D721Med (cell line): ENCODE results near the gene C16orf54.
"Not testable (repeated sequence)": the region's sequence is repeated elsewhere in the genome, so short reads cannot be mapped to it uniquely, and the experiment has no call there.

ENCODE experiments used
- DNase-seq: peaks from one replicate; pipeline ENCODE4 v3.0.0; 2011; ENCODE audit warnings: low spot score; ENCODE audit not compliant: insufficient read length
- FAIRE-seq: peaks from 2 replicates; lab custom pipeline; 2011; peaks lifted over from hg19 to GRCh38; lab: Jason Lieb, UNC
- CTCF ChIP-seq: IDR thresholded peaks from 2 replicates; pipeline ENCODE4 v1.5.1; 2012; ENCODE audit warnings: mild to moderate bottlenecking, control low read depth; ENCODE audit not compliant: insufficient read depth; ENCODE audit errors: missing control alignments

Gene C16orf54

GRCh38 chr16:29745853-29746345, at the start of gene C16orf54:
TSS of gene C16orf54 (minus strand) at chr16:29745990. CDS start at chr16:29744951, 1,039 bp downstream.
- FAIRE-seq, result no peak
- no peak for DNase-seq
- no peak for TF ChIP-seq CTCF

GRCh38 chr16:29794231-29794710, 48.5 kb upstream of the C16orf54 start:
- TF ChIP-seq CTCF, result no peak
- FAIRE-seq (no peak), DNase-seq (no peak)

- FAIRE-seq, DNase-seq: not testable (repeated sequence)
Observed at GRCh38 chr16:29793153-29793552, 47.4 kb upstream of the C16orf54 start.

- DNase-seq, result no peak
- no peak for TF ChIP-seq CTCF
- FAIRE-seq, result no peak
Observed at GRCh38 chr16:29791845-29792807, 46.3 kb upstream of the C16orf54 start.

- no peak for TF ChIP-seq CTCF
- no peak for DNase-seq
- no peak for FAIRE-seq
Observed at GRCh38 chr16:29790949-29791844, 45.4 kb upstream of the C16orf54 start.

- FAIRE-seq (no peak), DNase-seq (peak; percentile 98)
- peak; percentile 57 for TF ChIP-seq CTCF
Observed at GRCh38 chr16:29790183-29790948, 44.6 kb upstream of the C16orf54 start, which contains the start of gene KIF22. TSS of gene KIF22 (plus strand) at chr16:29790751. CDS start at chr16:29790760, 9 bp downstream.

- DNase-seq (no peak), FAIRE-seq (no peak)
- TF ChIP-seq CTCF, result no peak
Observed at GRCh38 chr16:29789775-29790182, 44.0 kb upstream of the C16orf54 start.

- DNase-seq, FAIRE-seq: not testable (repeated sequence)
Observed at GRCh38 chr16:29787155-29787554, 41.4 kb upstream of the C16orf54 start.
